HCT116 (cell line): ENCODE results near the gene SLC38A2. TPM values are rescaled to one million over a fixed set of nuclear protein-coding genes. Genes with fewer than 3 reads are reported as not detected.

Source experiments
- ATAC-seq: fragments of 200-7000 bp; cut with Tn5 transposase; 2 replicates; pipeline ENCODE4 v1.9.1; 2020; ENCODE audit warnings: mild to moderate bottlenecking, moderate library complexity
- BruUV-seq: library from RNA; stranded (reverse); fragments of 400-500 nt; replicated peaks from 2 replicates; lab custom pipeline; 2021; lab: Mats Ljungman, UMichigan
- CTCF ChIA-PET: fragments of 300-600 bp; sonication (Branson Sonifier 250); formaldehyde crosslinking; loops from one replicate; lab custom pipeline; 2021; ENCODE audit warnings: antibody characterized with exemption; lab: Charles Lee
- POLR2A ChIA-PET: fragments of 300-600, 350-600 bp; sonication (Branson Sonifier 250); formaldehyde crosslinking; loops from one replicate; lab custom pipeline; 2021; ENCODE audit warnings: antibody characterized with exemption; lab: Charles Lee
- RAD21 ChIA-PET, 2 experiments: fragments of 300-600 bp; sonication (Branson Sonifier 250); formaldehyde crosslinking; loops; one replicate each; lab custom pipeline; 2023; ENCODE audit warnings: low total read pairs in 2 of 2; ENCODE audit not compliant: uncharacterized antibody in 2 of 2, unreplicated experiment in 2 of 2, low non-redundant PET in 1 of 2; lab: Charles Lee
- DNase-seq: peaks from one replicate; pipeline ENCODE4 v3.0.0-alpha.2; 2010; ENCODE audit warnings: low read depth, low spot score
- H2AFZ ChIP-seq: fragments of 200-600 bp; shearing (Covaris generic), sonication (generic); 2 replicates; pipeline ENCODE4 v1.6.1; 2017; ENCODE audit warnings: low read depth, mixed run types, mixed read lengths, antibody characterized with exemption, low read length; ENCODE audit not compliant: poor library complexity, severe bottlenecking
- H3K27ac ChIP-seq: 2 replicates; pipeline ENCODE4 v1.5.1; 2012; ENCODE audit warnings: low read depth, low read length
- H3K27me3 ChIP-seq: fragments of 200-600 bp; sonication (generic); 2 replicates; pipeline ENCODE4 v1.6.1; 2016; ENCODE audit warnings: mixed run types, low read length, mixed read lengths; ENCODE audit not compliant: insufficient read depth
- H3K36me3 ChIP-seq, 2 experiments: fragments of 200-500 bp in 1 of 2; fragments of 200-600 bp in 1 of 2; sonication (Bioruptor generic) in 1 of 2; sonication (generic) in 1 of 2; 2 replicates each; pipeline versions ENCODE4 v1.5.1 to v1.6.1; 2014 to 2016; ENCODE audit warnings: low read length in 2 of 2, inconsistent platforms in 1 of 2, mixed read lengths in 1 of 2, mixed run types in 1 of 2; ENCODE audit not compliant: insufficient read depth in 2 of 2, control insufficient read depth in 1 of 2
- H3K4me1 ChIP-seq, 2 experiments: fragments of 200-600 bp in 1 of 2; sonication (generic) in 1 of 2; 2 replicates each; pipeline versions ENCODE4 v1.5.1 to v1.6.1; 2012 to 2017; ENCODE audit warnings: low read length in 2 of 2, inconsistent platforms in 1 of 2, mild to moderate bottlenecking in 1 of 2, mixed read lengths in 1 of 2, mixed run types in 1 of 2, moderate library complexity in 1 of 2; ENCODE audit not compliant: insufficient read depth in 2 of 2, control insufficient read depth in 1 of 2
- H3K4me2 ChIP-seq: fragments of 200-600 bp; sonication (generic); 2 replicates; pipeline ENCODE4 v1.6.1; 2017; ENCODE audit warnings: mixed run types, low read length, mixed read lengths
- H3K4me3 ChIP-seq, 2 experiments: fragments of 200-600 bp in 1 of 2; sonication (generic) in 1 of 2; replicated peaks in 1 of 2; 2 replicates each; pipeline ENCODE4 v1.5.1; 2011 to 2016; ENCODE audit warnings: low read length in 2 of 2, control low read depth in 1 of 2, low read depth in 1 of 2, mild to moderate bottlenecking in 1 of 2, mixed read lengths in 1 of 2, mixed run types in 1 of 2
- H3K79me2 ChIP-seq: fragments of 200-600 bp; sonication (generic); 2 replicates; pipeline ENCODE4 v1.6.1; 2017; ENCODE audit warnings: mild to moderate bottlenecking, mixed run types, low read length, moderate library complexity, mixed read lengths; ENCODE audit not compliant: insufficient read depth
- H3K9ac ChIP-seq: fragments of 200-600 bp; sonication (generic); 2 replicates; pipeline ENCODE4 v1.6.1; 2016; ENCODE audit warnings: low read length, mixed read lengths
- H3K9me2 ChIP-seq: fragments of 200-600 bp; sonication (generic), shearing (Covaris generic); 2 replicates; pipeline ENCODE4 v1.6.1; 2017; ENCODE audit warnings: mixed run types, mild to moderate bottlenecking, moderate library complexity; ENCODE audit not compliant: insufficient read depth
- H3K9me3 ChIP-seq, 2 experiments: fragments of 200-500 bp in 1 of 2; fragments of 200-600 bp in 1 of 2; sonication (Bioruptor generic) in 1 of 2; sonication (generic) in 1 of 2; 2 replicates each; pipeline ENCODE4 v1.6.1; 2014 to 2017; ENCODE audit warnings: low read length in 2 of 2, mixed read lengths in 2 of 2, inconsistent platforms in 1 of 2, low read depth in 1 of 2, mild to moderate bottlenecking in 1 of 2, mixed run types in 1 of 2, moderate library complexity in 1 of 2; ENCODE audit not compliant: control insufficient read depth in 1 of 2, insufficient read depth in 1 of 2
- H4K20me1 ChIP-seq: fragments of 200-600 bp; sonication (generic), shearing (Covaris generic); 2 replicates; pipeline ENCODE4 v1.6.1; 2017; ENCODE audit warnings: mixed run types, mild to moderate bottlenecking, moderate library complexity; ENCODE audit not compliant: insufficient read depth
- CBX3 ChIP-seq: IDR thresholded peaks from 2 replicates; pipeline ENCODE4 v1.6.1; 2012; ENCODE audit warnings: low read depth
- CEBPB ChIP-seq: IDR thresholded peaks from 2 replicates; pipeline ENCODE4 v1.6.1; 2012; ENCODE audit warnings: low read depth
- EGR1 ChIP-seq: IDR thresholded peaks from 2 replicates; pipeline ENCODE4 v1.6.1; 2012; ENCODE audit warnings: low read depth
- ELF1 ChIP-seq: IDR thresholded peaks from 2 replicates; pipeline ENCODE4 v1.6.1; 2012; ENCODE audit warnings: low read depth, borderline replicate concordance
- EZH2 ChIP-seq: fragments of 200-600 bp; sonication (generic); IDR thresholded peaks from 2 replicates; pipeline ENCODE4 v1.6.1; 2017; ENCODE audit warnings: antibody characterized with exemption, mixed run types
- EZH2phosphoT487 ChIP-seq: fragments of 200-600 bp; IDR thresholded peaks from 2 replicates; pipeline ENCODE4 v1.6.1; 2018; ENCODE audit warnings: antibody characterized with exemption, borderline replicate concordance
- POLR2A ChIP-seq: IDR thresholded peaks from 2 replicates; pipeline ENCODE4 v1.7.0; 2011; ENCODE audit warnings: borderline replicate concordance; ENCODE audit not compliant: insufficient read depth, insufficient read length; ENCODE audit errors: extremely low read depth
- POLR2AphosphoS5 ChIP-seq: IDR thresholded peaks from 2 replicates; pipeline ENCODE4 v1.6.1; 2011; ENCODE audit warnings: mild to moderate bottlenecking, low read depth, low read length, moderate library complexity
- RAD21 ChIP-seq: IDR thresholded peaks from 2 replicates; pipeline ENCODE4 v1.6.1; 2012; ENCODE audit warnings: low read depth, mild to moderate bottlenecking
- SIN3A ChIP-seq: IDR thresholded peaks from 2 replicates; pipeline ENCODE4 v1.6.1; 2012; ENCODE audit warnings: low read depth
- SP1 ChIP-seq: IDR thresholded peaks from 2 replicates; pipeline ENCODE4 v1.6.1; 2012; ENCODE audit warnings: low read depth
- YY1 ChIP-seq: IDR thresholded peaks from 2 replicates; pipeline ENCODE4 v1.6.1; 2011; ENCODE audit warnings: low read length, low read depth, moderate library complexity, mild to moderate bottlenecking; ENCODE audit not compliant: insufficient replicate concordance; ENCODE audit errors: extremely low read depth
- ZFX ChIP-seq: fragments of 450-650 bp; IDR thresholded peaks from 2 replicates; pipeline ENCODE4 v1.6.1; 2017
- ZNF274 ChIP-seq: fragments of 200-500 bp; sonication (Bioruptor generic); IDR thresholded peaks from 2 replicates; pipeline ENCODE4 v1.6.1; 2014; ENCODE audit warnings: mild to moderate bottlenecking, low read depth, low read length, inconsistent platforms
- intact Hi-C: fragments of 100-400 bp; cut with micrococcal nuclease; formaldehyde crosslinking; loops from 2 replicates; pipeline ENCODE4 v1.10.0; 2022
- total RNA-seq: library from RNA; stranded (reverse); gene quantifications from one replicate; pipeline ENCODE4 v1.2.1, GENCODE V29; 2021; ENCODE audit not compliant: unreplicated experiment
- TF ChIP-seq, protein P1 (sequence below): IDR thresholded peaks from 2 replicates; pipeline ENCODE4 v1.6.1; 2012
- TF ChIP-seq, protein P2 (sequence below): IDR thresholded peaks from 2 replicates; pipeline ENCODE4 v1.6.1; 2011; ENCODE audit warnings: mild to moderate bottlenecking, low read length, moderate library complexity; ENCODE audit not compliant: insufficient replicate concordance; ENCODE audit errors: extremely low read depth
- TF ChIP-seq, protein P3 (sequence below): IDR thresholded peaks from 2 replicates; pipeline ENCODE4 v1.6.1; 2012

The SLC38A2 gene
- total RNA-seq, 1 experiment from 2014 or later = 1,049 TPM

DNA sequence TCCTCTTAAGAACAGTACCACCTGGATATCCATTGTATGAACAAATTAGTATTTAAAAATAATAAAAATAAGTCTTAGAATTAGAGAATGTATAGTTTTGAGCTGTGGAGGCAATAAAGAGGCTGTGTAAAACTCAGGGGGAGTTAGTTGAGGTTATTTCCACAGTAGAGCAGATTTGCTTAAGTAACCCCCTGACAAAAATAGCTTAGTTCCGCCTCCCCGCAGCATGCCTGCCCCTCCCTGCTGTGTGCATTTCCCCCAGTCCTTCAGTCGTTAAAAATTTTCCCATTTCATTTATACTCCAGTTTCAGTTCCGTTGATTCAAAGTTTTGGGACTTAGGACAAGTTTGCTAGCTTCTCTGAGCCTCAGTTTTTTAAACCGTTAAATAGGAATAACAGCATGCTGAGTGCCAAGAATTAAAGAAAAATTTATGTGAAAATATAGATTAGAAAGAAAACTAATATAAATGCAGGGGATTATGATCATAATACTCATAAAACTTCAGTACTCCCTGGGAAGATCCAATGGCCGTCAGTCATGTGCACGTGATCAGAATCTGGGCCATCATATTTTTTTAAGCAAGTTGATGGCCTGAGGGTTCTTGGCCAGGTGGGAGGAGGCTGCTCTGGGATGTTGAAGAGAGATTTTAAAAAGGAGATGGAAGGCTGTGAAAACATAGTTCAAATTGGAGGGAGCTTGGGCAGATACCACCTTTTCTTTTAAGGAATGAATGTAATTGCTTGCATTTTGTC is 14.5 kb upstream of the SLC38A2 start:
- Histone ChIP-seq H2AFZ (no peak overlapping the region), H3K27me3 (no peaks in the 10 kb centered on the region), H3K36me3 (peaks cover 0 to 3% of the 10 kb centered on the region in 2 experiments; a peak in 1 of 4 replicates)
- DNase-seq = no peak
- intact Hi-C loops = no loop called here
- TF ChIP-seq POLR2AphosphoS5 (no peak), EZH2phosphoT487 (no peak), EGR1 (no peak), SP1 (no peak), CBX3 (no peak), CEBPB (no peak), ELF1 (no peak), POLR2A (no peak), EZH2 (no peak), RAD21 (no peak), SIN3A (no peak), ZNF274 (no peak), ZFX (no peak), YY1 (no peak)
- TF ChIP-seq, protein P1, sequence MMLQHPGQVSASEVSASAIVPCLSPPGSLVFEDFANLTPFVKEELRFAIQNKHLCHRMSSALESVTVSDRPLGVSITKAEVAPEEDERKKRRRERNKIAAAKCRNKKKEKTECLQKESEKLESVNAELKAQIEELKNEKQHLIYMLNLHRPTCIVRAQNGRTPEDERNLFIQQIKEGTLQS = no peak
- TF ChIP-seq, protein P2, sequence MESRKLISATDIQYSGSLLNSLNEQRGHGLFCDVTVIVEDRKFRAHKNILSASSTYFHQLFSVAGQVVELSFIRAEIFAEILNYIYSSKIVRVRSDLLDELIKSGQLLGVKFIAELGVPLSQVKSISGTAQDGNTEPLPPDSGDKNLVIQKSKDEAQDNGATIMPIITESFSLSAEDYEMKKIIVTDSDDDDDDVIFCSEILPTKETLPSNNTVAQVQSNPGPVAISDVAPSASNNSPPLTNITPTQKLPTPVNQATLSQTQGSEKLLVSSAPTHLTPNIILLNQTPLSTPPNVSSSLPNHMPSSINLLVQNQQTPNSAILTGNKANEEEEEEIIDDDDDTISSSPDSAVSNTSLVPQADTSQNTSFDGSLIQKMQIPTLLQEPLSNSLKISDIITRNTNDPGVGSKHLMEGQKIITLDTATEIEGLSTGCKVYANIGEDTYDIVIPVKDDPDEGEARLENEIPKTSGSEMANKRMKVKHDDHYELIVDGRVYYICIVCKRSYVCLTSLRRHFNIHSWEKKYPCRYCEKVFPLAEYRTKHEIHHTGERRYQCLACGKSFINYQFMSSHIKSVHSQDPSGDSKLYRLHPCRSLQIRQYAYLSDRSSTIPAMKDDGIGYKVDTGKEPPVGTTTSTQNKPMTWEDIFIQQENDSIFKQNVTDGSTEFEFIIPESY = no peak
- TF ChIP-seq, protein P3, sequence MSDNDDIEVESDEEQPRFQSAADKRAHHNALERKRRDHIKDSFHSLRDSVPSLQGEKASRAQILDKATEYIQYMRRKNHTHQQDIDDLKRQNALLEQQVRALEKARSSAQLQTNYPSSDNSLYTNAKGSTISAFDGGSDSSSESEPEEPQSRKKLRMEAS = no peak
- TF ChIP-seq, all 23 proteins: peak for 0
- Histone ChIP-seq H3K79me2 (peaks cover 24% of the 10 kb centered on the region), H4K20me1 (no peaks in the 10 kb centered on the region), H3K4me1 (peaks cover 59 to 72% of the 10 kb centered on the region in 2 experiments), H3K27ac (peak overlapping the region; percentile 94; the same call in 1 of the 2 replicates), H3K9ac (peak overlapping the region; percentile 89), H3K9me3 (no peaks in the 10 kb centered on the region), H3K4me3 (no peak overlapping the region), H3K4me2 (peak overlapping the region; percentile 90), H3K9me2 (no peaks in the 10 kb centered on the region)
- ChIA-PET POLR2A (no interaction called here), CTCF (no interaction called here), RAD21 (no interaction called here)
- BruUV-seq = no TSS peak
- ATAC-seq = no peak
